Measurements from ENCODE around the gene ARHGAP15. TPM values are rescaled to one million over a fixed set of nuclear protein-coding genes. Genes with fewer than 3 reads are reported as not detected.

The ARHGAP15 gene
- total RNA-seq, 2 experiments from 2014 or later, result 72.1 to 98.4 TPM

GRCh38 chr2:143321994-143322393 is 192.8 kb downstream of the ARHGAP15 start:
- BruUV-seq (replicated peaks), result no TSS peak

GRCh38 chr2:143329288-143329687 is 200.1 kb downstream of the ARHGAP15 start:
- ChIA-PET POLR2A (no interaction called here), CTCF (ENCODE audit: unreplicated experiment) (no interaction called here)
- TF ChIP-seq EZH2phosphoT487 (IDR thresholded peaks at IDR 0.05; ENCODE audit: borderline replicate concordance, low read depth, low read length), result no peak
- no peak overlapping the region for H2AFZ ChIP-seq (ENCODE audit: low read length)
- H3K36me3 ChIP-seq (ENCODE audit: insufficient read depth, low read length), result no peaks in the 10 kb centered on the region
- no peaks in the 10 kb centered on the region for H3K4me1 ChIP-seq (ENCODE audit: insufficient read depth, low read length, poor library complexity, severe bottlenecking)
- no peak overlapping the region for H3K27ac ChIP-seq (ENCODE audit: low read depth, low read length, poor library complexity, severe bottlenecking)
- no peaks in the 10 kb centered on the region for H3K9me2 ChIP-seq (ENCODE audit: insufficient read depth, low read length)
- no peak overlapping the region for H3K4me2 ChIP-seq (ENCODE audit: low read length)
- intact Hi-C loops (cut with micrococcal nuclease; ENCODE audit: unreplicated experiment), result no loop called here
- H4K20me1 ChIP-seq (ENCODE audit: insufficient read depth, low read length), result no peaks in the 10 kb centered on the region
- no peaks in the 10 kb centered on the region for H3K79me2 ChIP-seq (ENCODE audit: insufficient read depth, low read depth, low read length)
- DNase-seq (ENCODE audit: low spot score), result no peak
- no peak overlapping the region for H3K4me3 ChIP-seq (ENCODE audit: low read depth, low read length, poor library complexity, severe bottlenecking)
- no peaks in the 10 kb centered on the region for H3K9me3 ChIP-seq (ENCODE audit: low read length)
- BruUV-seq (replicated peaks), result no TSS peak

More at GRCh38 chr2:143321994-143322393, 192.8 kb downstream of the ARHGAP15 start:
- intact Hi-C loops (cut with micrococcal nuclease; ENCODE audit: unreplicated experiment), result no loop called here
- ChIA-PET CTCF (ENCODE audit: unreplicated experiment) (no interaction called here), POLR2A (interaction anchor here (0.6 to 1.4 kb wide), 2 partner anchors 11 to 104 kb away, joined by 3 to 4 read pairs; no protein-coding TSS in a partner anchor)
- H3K4me2 ChIP-seq (ENCODE audit: low read length), result no peak overlapping the region
- TF ChIP-seq EZH2phosphoT487 (IDR thresholded peaks at IDR 0.05; ENCODE audit: borderline replicate concordance, low read depth, low read length), result no peak
- TF ChIP-seq, protein P1, sequence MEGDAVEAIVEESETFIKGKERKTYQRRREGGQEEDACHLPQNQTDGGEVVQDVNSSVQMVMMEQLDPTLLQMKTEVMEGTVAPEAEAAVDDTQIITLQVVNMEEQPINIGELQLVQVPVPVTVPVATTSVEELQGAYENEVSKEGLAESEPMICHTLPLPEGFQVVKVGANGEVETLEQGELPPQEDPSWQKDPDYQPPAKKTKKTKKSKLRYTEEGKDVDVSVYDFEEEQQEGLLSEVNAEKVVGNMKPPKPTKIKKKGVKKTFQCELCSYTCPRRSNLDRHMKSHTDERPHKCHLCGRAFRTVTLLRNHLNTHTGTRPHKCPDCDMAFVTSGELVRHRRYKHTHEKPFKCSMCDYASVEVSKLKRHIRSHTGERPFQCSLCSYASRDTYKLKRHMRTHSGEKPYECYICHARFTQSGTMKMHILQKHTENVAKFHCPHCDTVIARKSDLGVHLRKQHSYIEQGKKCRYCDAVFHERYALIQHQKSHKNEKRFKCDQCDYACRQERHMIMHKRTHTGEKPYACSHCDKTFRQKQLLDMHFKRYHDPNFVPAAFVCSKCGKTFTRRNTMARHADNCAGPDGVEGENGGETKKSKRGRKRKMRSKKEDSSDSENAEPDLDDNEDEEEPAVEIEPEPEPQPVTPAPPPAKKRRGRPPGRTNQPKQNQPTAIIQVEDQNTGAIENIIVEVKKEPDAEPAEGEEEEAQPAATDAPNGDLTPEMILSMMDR (conservative IDR thresholded peaks at IDR 0.05; ENCODE audit: low read length), result no peak
- no peaks in the 10 kb centered on the region for H3K36me3 ChIP-seq (ENCODE audit: insufficient read depth, low read length)
- H3K9me3 ChIP-seq (ENCODE audit: low read length), result no peaks in the 10 kb centered on the region
- no peak overlapping the region for H2AFZ ChIP-seq (ENCODE audit: low read length)
- no peaks in the 10 kb centered on the region for H3K4me1 ChIP-seq (ENCODE audit: insufficient read depth, low read length, poor library complexity, severe bottlenecking)
- H4K20me1 ChIP-seq (ENCODE audit: insufficient read depth, low read length), result no peaks in the 10 kb centered on the region
- no peaks in the 10 kb centered on the region for H3K79me2 ChIP-seq (ENCODE audit: insufficient read depth, low read depth, low read length)
- no peak overlapping the region for H3K4me3 ChIP-seq (ENCODE audit: low read depth, low read length, poor library complexity, severe bottlenecking)
- no peak overlapping the region for H3K27ac ChIP-seq (ENCODE audit: low read depth, low read length, poor library complexity, severe bottlenecking)
- H3K9me2 ChIP-seq (ENCODE audit: insufficient read depth, low read length), result no peaks in the 10 kb centered on the region
- DNase-seq (ENCODE audit: low spot score), result no peak

DNA sequence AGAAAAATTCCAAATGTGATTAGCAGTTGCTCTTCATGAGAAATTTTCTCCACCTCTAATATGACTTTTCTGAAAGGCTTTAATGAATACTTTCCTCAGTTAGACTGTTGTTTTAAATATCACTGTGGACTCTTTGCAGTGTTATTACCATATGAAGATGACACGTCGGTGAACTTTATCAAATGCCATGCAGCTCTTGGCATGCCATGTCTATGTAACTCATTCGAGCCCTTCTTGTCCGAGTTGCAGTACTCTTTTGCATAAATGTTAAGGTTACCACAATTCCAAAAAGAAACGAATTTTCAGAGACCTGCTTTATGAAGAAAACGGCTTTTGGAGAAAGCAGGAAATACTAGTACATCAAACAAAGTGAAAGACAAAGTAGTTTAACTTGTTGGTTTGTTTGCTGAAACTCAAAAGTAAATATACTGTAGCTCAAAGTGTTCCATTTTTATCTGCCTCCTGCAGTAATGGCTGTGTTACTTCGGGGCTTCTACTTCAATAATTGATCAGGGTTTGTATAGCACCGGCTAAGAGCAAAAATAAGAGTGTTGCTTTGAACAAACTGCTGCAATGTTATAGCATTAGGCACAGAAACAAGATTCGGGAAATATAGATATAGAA is 204.1 kb downstream of the ARHGAP15 start:
- Histone ChIP-seq H2AFZ (ENCODE audit: low read length) (no peak overlapping the region), H3K9me2 (ENCODE audit: insufficient read depth, low read length) (no peaks in the 10 kb centered on the region), H3K36me3 (ENCODE audit: insufficient read depth, low read length) (no peaks in the 10 kb centered on the region), H3K4me1 (ENCODE audit: insufficient read depth, low read length, poor library complexity, severe bottlenecking) (no peaks in the 10 kb centered on the region), H3K4me3 (ENCODE audit: low read depth, low read length, poor library complexity, severe bottlenecking) (no peak overlapping the region), H3K27ac (ENCODE audit: low read depth, low read length, poor library complexity, severe bottlenecking) (no peak overlapping the region), H3K79me2 (ENCODE audit: insufficient read depth, low read depth, low read length) (no peaks in the 10 kb centered on the region), H4K20me1 (ENCODE audit: insufficient read depth, low read length) (no peaks in the 10 kb centered on the region), H3K4me2 (ENCODE audit: low read length) (no peak overlapping the region), H3K9me3 (ENCODE audit: low read length) (no peaks in the 10 kb centered on the region)
- BruUV-seq (replicated peaks), result no TSS peak
- TF ChIP-seq, protein P1 (conservative IDR thresholded peaks at IDR 0.05; ENCODE audit: low read length), result no peak
- no peak for TF ChIP-seq EZH2phosphoT487 (IDR thresholded peaks at IDR 0.05; ENCODE audit: borderline replicate concordance, low read depth, low read length)
- DNase-seq (ENCODE audit: low spot score), result no peak
- CTCF ChIA-PET (ENCODE audit: unreplicated experiment), result no interaction called here
- POLR2A ChIA-PET, result interaction anchor here (0.7 kb wide), 1 partner anchor 16 kb away, joined by 3 read pairs; no protein-coding TSS in a partner anchor
- intact Hi-C loops (cut with micrococcal nuclease; ENCODE audit: unreplicated experiment), result no loop called here

Data from OCI-LY7 (cell line).